HepG2 (cell line): ENCODE data around the gene DCAKD. TPM values are rescaled to one million over a fixed set of nuclear protein-coding genes. Genes with fewer than 3 reads are reported as not detected.

Experiments used
- ATAC-seq: fragments of 200-7000 bp; cut with Tn5 transposase; 3 replicates; pipeline ENCODE4 v1.9.1; 2020; ENCODE audit warnings: mild to moderate bottlenecking, moderate library complexity
- BruUV-seq: library from RNA; stranded (reverse); fragments of 400-500 nt; replicated peaks from 2 replicates; lab custom pipeline; 2021; lab: Mats Ljungman, UMichigan
- CTCF ChIA-PET: fragments of 300-600 bp; formaldehyde crosslinking; extraction: SDS; loops from one replicate; lab custom pipeline; 2021; ENCODE audit warnings: low total read pairs, inconsistent platforms, low intra/inter-chr PET ratio; lab: Yijun Ruan, JAX
- POLR2A ChIA-PET: fragments of 350-600 bp; sonication (Branson Sonifier 250); formaldehyde crosslinking; loops from one replicate; lab custom pipeline; 2020; ENCODE audit warnings: antibody characterized with exemption, inconsistent platforms; lab: Yijun Ruan, JAX
- DNase-seq: peaks from one replicate; pipeline ENCODE4 v3.0.0-alpha.2; 2015; ENCODE audit warnings: low spot score
- FAIRE-seq: peaks from 3 replicates; lab custom pipeline; 2011; peaks lifted over from hg19 to GRCh38; lab: Jason Lieb, UNC
- H2AFZ ChIP-seq: one replicate; pipeline ENCODE4 v1.6.1; 2011; ENCODE audit warnings: low read length, inconsistent platforms
- H3K27ac ChIP-seq: fragments of 300-600 bp; 3 replicates; pipeline ENCODE4 v1.8.0; 2011; ENCODE audit warnings: mixed run types, mild to moderate bottlenecking, mixed read lengths, low read length, inconsistent platforms; ENCODE audit not compliant: insufficient read depth; ENCODE audit errors: extremely low read length
- H3K27me3 ChIP-seq, 2 experiments: fragments of 200-600 bp in 1 of 2; 2 replicates in 1 of 2; 3 replicates in 1 of 2; pipeline versions ENCODE4 v1.6.0 to v1.8.0; 2011; ENCODE audit warnings: low read length in 2 of 2, mild to moderate bottlenecking in 2 of 2, moderate library complexity in 2 of 2, inconsistent platforms in 1 of 2; ENCODE audit not compliant: insufficient read depth in 2 of 2, control insufficient read depth in 1 of 2
- H3K36me3 ChIP-seq, 2 experiments: fragments of 200-600 bp in 1 of 2; replicated peaks in 1 of 2; 2 replicates in 1 of 2; 3 replicates in 1 of 2; pipeline versions ENCODE4 v1.5.1 to v1.8.0; 2011; ENCODE audit warnings: low read length in 2 of 2, inconsistent platforms in 1 of 2; ENCODE audit not compliant: insufficient read depth in 2 of 2, control insufficient read depth in 1 of 2
- H3K4me1 ChIP-seq: 2 replicates; pipeline ENCODE4 v1.5.1; 2012; ENCODE audit warnings: low read length, inconsistent platforms; ENCODE audit not compliant: insufficient read depth
- H3K4me2 ChIP-seq: 2 replicates; pipeline ENCODE4 v1.6.0; 2011; ENCODE audit warnings: low read depth, low read length, inconsistent platforms
- H3K4me3 ChIP-seq, 3 experiments: fragments of 200-600 bp in 1 of 3; sonication (generic), shearing (Covaris generic) in 1 of 3; replicated peaks in 1 of 3; 2 replicates each; pipeline ENCODE4 v1.5.1; 2011 to 2016; ENCODE audit warnings: low read length in 3 of 3, inconsistent platforms in 2 of 3, low read depth in 2 of 3, mild to moderate bottlenecking in 2 of 3, control low read depth in 1 of 3, mixed read lengths in 1 of 3; ENCODE audit not compliant: insufficient read depth in 1 of 3
- H3K79me2 ChIP-seq: one replicate; pipeline ENCODE4 v1.6.1; 2011; ENCODE audit warnings: low read length, inconsistent platforms; ENCODE audit not compliant: insufficient read depth
- H3K9ac ChIP-seq: 2 replicates; pipeline ENCODE4 v1.6.0; 2011; ENCODE audit warnings: mild to moderate bottlenecking, low read depth, low read length, inconsistent platforms; ENCODE audit not compliant: insufficient read depth
- H3K9me3 ChIP-seq: 2 replicates; pipeline ENCODE4 v1.5.1; 2012; ENCODE audit warnings: mild to moderate bottlenecking, low read length
- H4K20me1 ChIP-seq: 2 replicates; pipeline ENCODE4 v1.6.0; 2011; ENCODE audit warnings: inconsistent platforms, mild to moderate bottlenecking, low read length, moderate library complexity; ENCODE audit not compliant: insufficient read depth
- AGO1 ChIP-seq: fragments of 200-400 bp; formaldehyde crosslinking; IDR thresholded peaks from 2 replicates; pipeline ENCODE4 v1.6.1; 2017; ENCODE audit warnings: mild to moderate bottlenecking, low read depth, low read length, moderate library complexity; ENCODE audit not compliant: poor library complexity, severe bottlenecking
- EED ChIP-seq: sonication (generic); formaldehyde crosslinking; IDR thresholded peaks from 2 replicates; pipeline ENCODE4 v1.5.0; 2020; ENCODE audit warnings: mild to moderate bottlenecking, missing genetic modification reagents
- FOXM1 ChIP-seq: sonication (generic); formaldehyde crosslinking; IDR thresholded peaks from 2 replicates; pipeline ENCODE4 v1.5.0; 2020; ENCODE audit warnings: missing genetic modification reagents
- GTF2F1 ChIP-seq: fragments of 150-350 bp; IDR thresholded peaks from 2 replicates; pipeline ENCODE4 v1.6.1; 2014; ENCODE audit warnings: low read length
- HNF4G ChIP-seq, 2 experiments: sonication (generic) in 1 of 2; formaldehyde crosslinking in 1 of 2; IDR thresholded peaks; 2 replicates each; pipeline versions ENCODE4 v1.4.0 to v1.6.1; 2011 to 2020; ENCODE audit warnings: borderline replicate concordance in 2 of 2, low read depth in 2 of 2, mild to moderate bottlenecking in 2 of 2, low read length in 1 of 2, missing genetic modification reagents in 1 of 2, moderate library complexity in 1 of 2
- KMT2A ChIP-seq: sonication (generic); formaldehyde crosslinking; IDR thresholded peaks from 2 replicates; pipeline ENCODE4 v1.4.0; 2020; ENCODE audit warnings: missing genetic modification reagents
- MEF2D ChIP-seq: sonication (generic); formaldehyde crosslinking; IDR thresholded peaks from 2 replicates; pipeline ENCODE4 v1.5.1; 2020; ENCODE audit warnings: mild to moderate bottlenecking, missing genetic modification reagents
- MTA3 ChIP-seq: sonication (generic); formaldehyde crosslinking; IDR thresholded peaks from 2 replicates; pipeline ENCODE4 v1.4.0; 2020; ENCODE audit warnings: missing genetic modification reagents
- MYNN ChIP-seq: sonication (generic); formaldehyde crosslinking; IDR thresholded peaks from 2 replicates; pipeline ENCODE4 v1.4.0; 2020; ENCODE audit warnings: mild to moderate bottlenecking, low read depth, missing genetic modification reagents
- PATZ1 ChIP-seq: sonication (generic); formaldehyde crosslinking; IDR thresholded peaks from 2 replicates; pipeline ENCODE4 v1.4.0; 2020; ENCODE audit warnings: missing genetic modification reagents
- ZC3H13 ChIP-seq: sonication (generic); formaldehyde crosslinking; IDR thresholded peaks from 2 replicates; pipeline ENCODE4 v1.8.1; 2023; ENCODE audit warnings: mild to moderate bottlenecking, missing genetic modification reagents, moderate library complexity
- ZNF24 ChIP-seq: fragments of 450-650 bp; IDR thresholded peaks from 2 replicates; pipeline ENCODE4 v1.6.1; 2017; ENCODE audit warnings: antibody characterized with exemption, mild to moderate bottlenecking
- ZNF383 ChIP-seq: sonication (generic); formaldehyde crosslinking; IDR thresholded peaks from 2 replicates; pipeline ENCODE4 v1.4.0; 2020; ENCODE audit warnings: missing genetic modification reagents, mild to moderate bottlenecking, borderline replicate concordance
- ZNF724P ChIP-seq: sonication (generic); formaldehyde crosslinking; IDR thresholded peaks from 2 replicates; pipeline ENCODE4 v1.8.0; 2022; ENCODE audit warnings: missing genetic modification reagents, borderline replicate concordance
- WGBS: methylation state at CpG from one replicate; pipeline ENCODE4 v1.1.6; 2017; ENCODE audit warnings: low lambda C conversion rate; 5-methylcytosine and 5-hydroxymethylcytosine counted together
- in situ Hi-C: cut with HindIII; loops from 2 replicates; pipeline ENCODE4 v1.10.0; 2017; ENCODE audit warnings: low pct_unique_long_range_greater_than_20kb; ENCODE audit not compliant: extremely low pct_ligation_motif_present
- intact Hi-C: fragments of 100-400 bp; cut with micrococcal nuclease; formaldehyde crosslinking; loops from one replicate; pipeline ENCODE4 v1.10.0; 2022; ENCODE audit not compliant: unreplicated experiment
- polyA plus RNA-seq, 8 experiments: library from polyadenylated mRNA; depleted of rRNA in 3 of 8; stranded (reverse) in 7 of 8; unstranded in 1 of 8; fragments of >200 nt; fragmentation: Illumina TruSeq in 4 of 8; extraction: Trizol in 4 of 8; gene quantifications; 2 replicates each; pipeline versions ENCODE4 v1.2.1 to v1.2.3, GENCODE V29; 2011 to 2016; ENCODE audit warnings: low read depth in 4 of 8, missing spikeins in 1 of 8, mixed read lengths in 1 of 8; ENCODE audit not compliant: insufficient read depth in 1 of 8
- total RNA-seq, 5 experiments: library from RNA; depleted of rRNA; stranded (reverse); fragments of >200 nt; fragmentation: Illumina TruSeq; extraction: Trizol; gene quantifications; 2 replicates each; pipeline ENCODE4 v1.2.3, GENCODE V29; 2016; ENCODE audit warnings: low read depth in 1 of 5

The DCAKD gene
- total and polyA plus RNA-seq, 2 of the 13 experiments (the other 11 are each of a cell fraction or from before 2014, with no cell fraction given), result 25.9 to 29.2 TPM

GRCh38 chr17:45020354-45021138 lies 30.9 kb downstream of the DCAKD start:
- WGBS, result 77% methylated on average over 17 of the region's 17 CpGs
- no peak overlapping the region for H3K4me3 ChIP-seq
- no peak for DNase-seq
- H3K4me1 ChIP-seq, result peaks cover 62% of the 10 kb centered on the region
- FAIRE-seq, result no peak
- no peaks in the 10 kb centered on the region for H3K9me3 ChIP-seq
- H3K4me2 ChIP-seq, result peak overlapping the region; percentile 98; the same call in 1 of the 2 replicates
- in situ Hi-C loops (loop anchor here (25.0 kb wide), 1 partner anchor 233 kb away; no protein-coding TSS in a partner anchor), intact Hi-C loops (loop anchor here (5.0 kb wide), 1 partner anchor 243 kb away; no protein-coding TSS in a partner anchor)
- no peaks in the 10 kb centered on the region for H3K79me2 ChIP-seq
- TF ChIP-seq PATZ1 (no peak), FOXM1 (CRISPR knock-in tag) (no peak), HNF4G (IDR thresholded peaks at IDR 0.05; ENCODE audit: borderline replicate concordance, low read depth, low read length) (no peak), HNF4G (CRISPR knock-in tag; IDR thresholded peaks at IDR 0.05; ENCODE audit: borderline replicate concordance, low read depth) (no peak), ZNF383 (CRISPR knock-in tag) (no peak), AGO1 (no peak), EED (0 out of 2 replicates have a peak, but pooled peaks have one; percentile 24), MEF2D (CRISPR knock-in tag) (no peak), ZNF724P (CRISPR knock-in tag) (no peak), KMT2A (CRISPR knock-in tag) (no peak), ZNF24 (no peak), GTF2F1 (no peak), MYNN (CRISPR knock-in tag) (no peak), MTA3 (CRISPR knock-in tag) (no peak), ZC3H13 (CRISPR knock-in tag) (0 out of 2 replicates have a peak, but pooled peaks have one; percentile 9)
- H2AFZ ChIP-seq, result no peak overlapping the region
- H3K27me3 ChIP-seq, result peaks cover 0 to 16% of the 10 kb centered on the region in 2 experiments; a peak in 2 of 5 replicates
- H3K9ac ChIP-seq, result no peak overlapping the region
- peaks cover 0 to 3% of the 10 kb centered on the region in 2 experiments; a peak in 2 of 5 replicates for H3K36me3 ChIP-seq
- POLR2A ChIA-PET, result interaction anchor here (0.9 to 2.5 kb wide), 6 partner anchors 18 to 110 kb away, joined by 3 to 11 read pairs (median 3); partner anchors contain the start of gene NMT1
- CTCF ChIA-PET, result interaction anchor here (1.8 to 2.2 kb wide), 2 partner anchors 101 to 109 kb away, joined by 10 to 21 read pairs; no protein-coding TSS in a partner anchor
- no peak overlapping the region for H3K27ac ChIP-seq
- BruUV-seq, result TSS peak; percentile 34
- no peak for ATAC-seq
- no peaks in the 10 kb centered on the region for H4K20me1 ChIP-seq
